SK-N-SH treated with all-trans-retinoic acid at 6 μM for 48 hours (cell line): Measurements from ENCODE around the gene TBXA2R.

ENCODE experiments used
- ATAC-seq: fragments of 200-7000 bp; cut with Tn5 transposase; 3 replicates; pipeline ENCODE4 v1.9.1; 2020; ENCODE audit warnings: mild to moderate bottlenecking, moderate library complexity
- ARNTL ChIP-seq: fragments of 450-650 bp; formaldehyde crosslinking; IDR thresholded peaks from 2 replicates; pipeline ENCODE4 v1.5.0; 2020; ENCODE audit warnings: low read depth, mild to moderate bottlenecking, moderate library complexity, borderline replicate concordance
- BACH2 ChIP-seq: fragments of 250-450 bp; sonication (Bioruptor Pico); IDR thresholded peaks from 2 replicates; pipeline ENCODE4 v1.9.0; 2021; ENCODE audit warnings: mild to moderate bottlenecking, borderline replicate concordance
- CREB5 ChIP-seq: fragments of 250-450 bp; sonication (Bioruptor Pico); IDR thresholded peaks from 2 replicates; pipeline ENCODE4 v1.5.1; 2020; ENCODE audit warnings: low read depth, mild to moderate bottlenecking, moderate library complexity
- CSDC2 ChIP-seq: fragments of 250-450 bp; sonication (Bioruptor Pico); IDR thresholded peaks from 2 replicates; pipeline ENCODE4 v1.5.0; 2020; ENCODE audit warnings: mild to moderate bottlenecking, moderate library complexity
- ESRRG ChIP-seq: fragments of 250-450 bp; sonication (Bioruptor Pico); IDR thresholded peaks from 2 replicates; pipeline ENCODE4 v1.6.1; 2021; ENCODE audit warnings: mild to moderate bottlenecking
- GLIS3 ChIP-seq: fragments of 250-450 bp; sonication (Bioruptor Pico); IDR thresholded peaks from 2 replicates; pipeline ENCODE4 v1.5.0; 2020; ENCODE audit warnings: mild to moderate bottlenecking, moderate library complexity
- OSR1 ChIP-seq: fragments of 250-450 bp; sonication (Bioruptor Pico); IDR thresholded peaks from 2 replicates; pipeline ENCODE4 v1.8.0; 2022; ENCODE audit warnings: moderate library complexity, mild to moderate bottlenecking, inconsistent platforms
- PPARA ChIP-seq: fragments of 250-450 bp; sonication (Bioruptor Pico); IDR thresholded peaks from 2 replicates; pipeline ENCODE4 v1.5.0; 2020; ENCODE audit warnings: mild to moderate bottlenecking, borderline replicate concordance
- RARB ChIP-seq: fragments of 250-450 bp; sonication (Bioruptor Pico); IDR thresholded peaks from 2 replicates; pipeline ENCODE4 v1.8.0; 2021; ENCODE audit warnings: mild to moderate bottlenecking, moderate library complexity
- SNAI2 ChIP-seq: fragments of 250-450 bp; sonication (Bioruptor Pico); IDR thresholded peaks from 2 replicates; pipeline ENCODE4 v1.5.0; 2020; ENCODE audit warnings: mild to moderate bottlenecking, moderate library complexity
- TCF4 ChIP-seq: fragments of 250-450 bp; sonication (Bioruptor Pico); IDR thresholded peaks from 2 replicates; pipeline ENCODE4 v1.8.0; 2021; ENCODE audit warnings: mild to moderate bottlenecking, moderate library complexity, borderline replicate concordance
- TOX ChIP-seq: fragments of 250-450 bp; sonication (Bioruptor Pico); IDR thresholded peaks from 2 replicates; pipeline ENCODE4 v1.8.0; 2021; ENCODE audit warnings: mild to moderate bottlenecking, moderate library complexity, borderline replicate concordance
- TSHZ2 ChIP-seq: fragments of 250-450 bp; sonication (Bioruptor Pico); IDR thresholded peaks from 2 replicates; pipeline ENCODE4 v1.5.0; 2020; ENCODE audit warnings: mild to moderate bottlenecking, moderate library complexity
- ZC3H10 ChIP-seq: fragments of 250-450 bp; sonication (Bioruptor Pico); IDR thresholded peaks from 2 replicates; pipeline ENCODE4 v1.5.1; 2021; ENCODE audit warnings: mild to moderate bottlenecking, moderate library complexity
- ZFP3 ChIP-seq: fragments of 250-450 bp; sonication (Bioruptor Pico); IDR thresholded peaks from 2 replicates; pipeline ENCODE4 v1.5.0; 2020; ENCODE audit warnings: mild to moderate bottlenecking, moderate library complexity
- ZFP30 ChIP-seq: fragments of 450-650 bp; formaldehyde crosslinking; IDR thresholded peaks from 2 replicates; pipeline ENCODE4 v1.5.0; 2022; ENCODE audit warnings: mild to moderate bottlenecking, moderate library complexity
- ZNF565 ChIP-seq: fragments of 450-650 bp; formaldehyde crosslinking; conservative IDR thresholded peaks from 2 replicates; pipeline ENCODE4 v1.5.0; 2020; ENCODE audit warnings: low read depth, mild to moderate bottlenecking, moderate library complexity
- ZNF70 ChIP-seq: fragments of 450-650 bp; formaldehyde crosslinking; IDR thresholded peaks from 2 replicates; pipeline ENCODE4 v1.5.0; 2020; ENCODE audit warnings: mild to moderate bottlenecking, moderate library complexity
- ZNF8 ChIP-seq: fragments of 450-650 bp; formaldehyde crosslinking; IDR thresholded peaks from 2 replicates; pipeline ENCODE4 v1.5.0; 2020; ENCODE audit warnings: mild to moderate bottlenecking, moderate library complexity
- TF ChIP-seq, protein P1 (sequence below): fragments of 250-450 bp; sonication (Bioruptor Pico); IDR thresholded peaks from 2 replicates; pipeline ENCODE4 v1.8.0; 2020; ENCODE audit warnings: mild to moderate bottlenecking, moderate library complexity, borderline replicate concordance
- TF ChIP-seq, protein P2 (sequence below): fragments of 250-450 bp; sonication (Bioruptor Pico); IDR thresholded peaks from 2 replicates; pipeline ENCODE4 v1.5.1; 2021; ENCODE audit warnings: mild to moderate bottlenecking, moderate library complexity

TBXA2R gene

DNA sequence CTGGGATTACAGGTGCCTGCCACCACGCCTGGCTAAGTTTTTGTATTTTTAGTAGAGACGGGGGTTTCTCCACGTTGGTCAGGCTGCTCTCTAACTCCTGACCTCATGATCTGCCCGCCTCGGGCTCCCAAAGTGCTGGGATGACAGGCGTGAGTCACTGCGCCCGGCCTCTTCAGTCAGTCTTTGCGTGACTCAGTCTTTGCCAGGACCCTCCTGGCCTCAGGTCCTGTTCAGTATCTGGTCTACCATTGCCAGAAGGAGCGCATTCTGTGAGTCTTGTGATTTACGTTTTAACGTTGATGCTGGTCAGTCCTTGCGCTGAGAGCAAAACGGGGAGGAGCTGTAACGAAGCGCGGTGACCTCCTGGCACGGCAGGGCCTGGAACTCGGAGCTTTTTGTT, 41.5 kb downstream of the TBXA2R start:
- peak; percentile 86 for ATAC-seq
- TF ChIP-seq SNAI2 = no peak
- no peak for TF ChIP-seq CREB5 (CRISPR knock-in tag)
- no peak for TF ChIP-seq ZNF70 (CRISPR knock-in tag)
- TF ChIP-seq CSDC2 = no peak
- TF ChIP-seq ZFP3 (CRISPR knock-in tag) = no peak
- no peak for TF ChIP-seq ZC3H10
- TF ChIP-seq, protein P1, sequence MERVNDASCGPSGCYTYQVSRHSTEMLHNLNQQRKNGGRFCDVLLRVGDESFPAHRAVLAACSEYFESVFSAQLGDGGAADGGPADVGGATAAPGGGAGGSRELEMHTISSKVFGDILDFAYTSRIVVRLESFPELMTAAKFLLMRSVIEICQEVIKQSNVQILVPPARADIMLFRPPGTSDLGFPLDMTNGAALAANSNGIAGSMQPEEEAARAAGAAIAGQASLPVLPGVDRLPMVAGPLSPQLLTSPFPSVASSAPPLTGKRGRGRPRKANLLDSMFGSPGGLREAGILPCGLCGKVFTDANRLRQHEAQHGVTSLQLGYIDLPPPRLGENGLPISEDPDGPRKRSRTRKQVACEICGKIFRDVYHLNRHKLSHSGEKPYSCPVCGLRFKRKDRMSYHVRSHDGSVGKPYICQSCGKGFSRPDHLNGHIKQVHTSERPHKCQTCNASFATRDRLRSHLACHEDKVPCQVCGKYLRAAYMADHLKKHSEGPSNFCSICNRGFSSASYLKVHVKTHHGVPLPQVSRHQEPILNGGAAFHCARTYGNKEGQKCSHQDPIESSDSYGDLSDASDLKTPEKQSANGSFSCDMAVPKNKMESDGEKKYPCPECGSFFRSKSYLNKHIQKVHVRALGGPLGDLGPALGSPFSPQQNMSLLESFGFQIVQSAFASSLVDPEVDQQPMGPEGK = no peak
- TF ChIP-seq ZNF565 (CRISPR knock-in tag) = no peak
- no peak for TF ChIP-seq PPARA (CRISPR knock-in tag)

GRCh38 chr19:3563709-3564524, 42.8 kb downstream of the TBXA2R start:
- TF ChIP-seq OSR1 = no peak
- TF ChIP-seq, protein P1 = no peak
- no peak for TF ChIP-seq ZFP3 (CRISPR knock-in tag)
- no peak for TF ChIP-seq SNAI2
- TF ChIP-seq ESRRG (CRISPR knock-in tag) = no peak
- TF ChIP-seq ZC3H10 = no peak
- TF ChIP-seq TOX (CRISPR knock-in tag) = no peak
- TF ChIP-seq, protein P2, sequence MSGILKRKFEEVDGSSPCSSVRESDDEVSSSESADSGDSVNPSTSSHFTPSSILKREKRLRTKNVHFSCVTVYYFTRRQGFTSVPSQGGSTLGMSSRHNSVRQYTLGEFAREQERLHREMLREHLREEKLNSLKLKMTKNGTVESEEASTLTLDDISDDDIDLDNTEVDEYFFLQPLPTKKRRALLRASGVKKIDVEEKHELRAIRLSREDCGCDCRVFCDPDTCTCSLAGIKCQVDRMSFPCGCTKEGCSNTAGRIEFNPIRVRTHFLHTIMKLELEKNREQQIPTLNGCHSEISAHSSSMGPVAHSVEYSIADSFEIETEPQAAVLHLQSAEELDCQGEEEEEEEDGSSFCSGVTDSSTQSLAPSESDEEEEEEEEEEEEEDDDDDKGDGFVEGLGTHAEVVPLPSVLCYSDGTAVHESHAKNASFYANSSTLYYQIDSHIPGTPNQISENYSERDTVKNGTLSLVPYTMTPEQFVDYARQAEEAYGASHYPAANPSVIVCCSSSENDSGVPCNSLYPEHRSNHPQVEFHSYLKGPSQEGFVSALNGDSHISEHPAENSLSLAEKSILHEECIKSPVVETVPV = no peak
- no peak for TF ChIP-seq RARB (CRISPR knock-in tag)
- no peak for TF ChIP-seq GLIS3 (CRISPR knock-in tag)
- TF ChIP-seq ARNTL (CRISPR knock-in tag) = no peak
- no peak for TF ChIP-seq ZNF70 (CRISPR knock-in tag)
- no peak for TF ChIP-seq CSDC2
- no peak for TF ChIP-seq PPARA (CRISPR knock-in tag)
- no peak for TF ChIP-seq BACH2 (CRISPR knock-in tag)
- no peak for TF ChIP-seq ZFP30 (CRISPR knock-in tag)
- TF ChIP-seq TCF4 = no peak
- TF ChIP-seq, all 23 proteins: peak for 0
- no peak for ATAC-seq

DNA sequence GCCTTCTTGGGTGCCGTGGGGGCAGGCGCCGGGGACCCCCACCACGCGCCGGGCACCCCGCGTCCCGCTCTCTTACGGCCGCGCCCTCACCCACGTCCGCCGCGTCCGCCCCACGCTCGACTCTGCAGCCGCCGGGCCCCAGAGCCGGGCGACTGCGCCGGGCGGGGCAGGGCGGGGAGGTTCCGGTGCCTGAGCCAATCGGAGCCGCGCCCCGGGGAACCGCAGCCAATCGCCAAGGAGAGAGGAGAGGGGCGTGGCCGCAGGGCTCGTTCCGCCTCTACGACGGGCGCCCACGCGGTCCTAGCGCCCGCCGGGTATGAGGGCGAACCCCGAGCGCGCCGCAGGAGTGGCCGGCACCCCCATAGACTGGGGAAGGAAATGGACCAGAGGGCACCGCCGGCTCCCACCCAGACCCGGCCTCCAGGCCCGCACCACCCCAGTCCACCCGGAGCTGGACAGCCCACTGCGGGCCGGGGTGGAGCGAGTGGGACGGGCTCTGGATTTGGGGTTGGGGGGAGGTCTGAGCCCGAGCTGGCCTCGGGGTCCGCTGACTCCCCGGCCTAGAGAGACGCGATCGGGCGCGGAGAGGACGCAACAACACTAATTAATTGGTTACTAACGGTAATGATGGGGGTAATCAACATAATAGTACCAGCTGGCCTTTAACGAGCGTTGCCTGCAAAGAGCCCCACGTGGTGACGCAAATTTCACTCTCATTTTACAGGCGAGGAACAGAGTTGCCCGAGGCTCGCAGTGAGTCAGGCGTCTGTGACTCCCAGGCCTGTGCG, 49.0 kb downstream of the TBXA2R start, which contains the start of gene MFSD12:
Gene MFSD12 (minus strand): TSS at position 126 of the 788 bp plus-strand sequence. CDS start 183 bp downstream, outside the sequence.
- TF ChIP-seq BACH2 (CRISPR knock-in tag) (no peak), ESRRG (CRISPR knock-in tag) (no peak), PPARA (CRISPR knock-in tag) (no peak), TSHZ2 (CRISPR knock-in tag) (peak; percentile 34; the same call in 1 of the 2 replicates), ZNF8 (CRISPR knock-in tag) (no peak), TCF4 (peak; percentile 43; the same call in 1 of the 2 replicates)
- TF ChIP-seq, protein P2 = no peak
- TF ChIP-seq, all 23 proteins: peak for 2
- peak; percentile 97 for ATAC-seq
